ENCODE data around the gene PDIA5.

Gene PDIA5

DNA sequence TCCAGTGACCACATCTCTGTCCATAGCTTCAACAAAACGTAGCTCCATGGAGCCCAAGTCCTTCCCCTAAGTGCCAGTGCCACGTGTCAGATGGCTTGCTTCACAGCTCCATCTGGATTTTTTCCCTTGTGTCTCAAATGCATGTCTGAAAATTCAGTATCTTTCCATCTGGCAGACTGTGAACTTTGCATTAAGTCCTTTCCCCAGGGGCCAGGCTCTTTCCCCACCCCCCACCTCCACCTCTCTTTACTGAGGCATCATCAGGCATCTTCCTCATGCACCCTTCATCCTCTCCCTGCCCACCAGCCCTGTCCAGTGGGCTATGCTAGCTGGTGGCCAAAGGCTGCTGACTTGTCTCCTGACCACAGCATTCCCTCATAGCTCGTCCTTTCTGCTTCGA is 53.7 kb downstream of the PDIA5 start:
- Histone ChIP-seq H3K4me3 (ENCODE audit: low read depth, low read length) (no peak overlapping the region), H3K27me3 (ENCODE audit: control insufficient read depth, insufficient read depth, low read length) (no peaks in the 10 kb centered on the region), H3K9ac (ENCODE audit: low read length) (no peak overlapping the region), H3K27ac (ENCODE audit: low read depth, low read length) (no peak overlapping the region), H3K9me3 (ENCODE audit: control insufficient read depth, insufficient read depth, low read depth, low read length) (no peaks in the 10 kb centered on the region), H3K36me3 (ENCODE audit: control insufficient read depth, insufficient read depth, low read length) (peaks cover 82% of the 10 kb centered on the region), H3K4me1 (ENCODE audit: control insufficient read depth, insufficient read depth, low read length) (peaks cover 7% of the 10 kb centered on the region; the same call in 1 of the 2 replicates)

DNA sequence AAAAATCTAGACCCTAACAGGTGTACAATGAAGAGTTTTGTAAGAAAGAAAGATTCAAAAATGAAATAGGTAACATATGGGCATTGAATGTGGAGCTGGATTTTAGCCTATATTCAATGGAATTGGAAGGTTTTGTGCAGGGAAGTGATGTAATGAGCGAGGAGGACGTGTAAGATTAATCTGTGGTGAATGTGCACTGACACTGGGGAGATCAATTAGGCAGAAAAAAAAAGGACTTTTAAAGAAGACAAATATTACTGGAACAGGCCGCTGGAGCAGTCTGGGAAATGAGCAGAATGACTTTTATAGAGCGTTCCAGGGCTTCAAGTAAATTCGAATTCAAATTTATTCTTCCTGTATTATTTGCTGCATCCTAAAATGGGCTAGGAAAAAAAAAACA is 55.2 kb downstream of the PDIA5 start:
- Histone ChIP-seq H3K9ac (ENCODE audit: low read length) (no peak overlapping the region), H3K4me3 (ENCODE audit: low read depth, low read length) (no peak overlapping the region), H3K36me3 (ENCODE audit: control insufficient read depth, insufficient read depth, low read length) (peaks cover 88% of the 10 kb centered on the region), H3K9me3 (ENCODE audit: control insufficient read depth, insufficient read depth, low read depth, low read length) (no peaks in the 10 kb centered on the region), H3K4me1 (ENCODE audit: control insufficient read depth, insufficient read depth, low read length) (peaks cover 7% of the 10 kb centered on the region; the same call in 1 of the 2 replicates), H3K27ac (ENCODE audit: low read depth, low read length) (no peak overlapping the region), H3K27me3 (ENCODE audit: control insufficient read depth, insufficient read depth, low read length) (no peaks in the 10 kb centered on the region)

DNA sequence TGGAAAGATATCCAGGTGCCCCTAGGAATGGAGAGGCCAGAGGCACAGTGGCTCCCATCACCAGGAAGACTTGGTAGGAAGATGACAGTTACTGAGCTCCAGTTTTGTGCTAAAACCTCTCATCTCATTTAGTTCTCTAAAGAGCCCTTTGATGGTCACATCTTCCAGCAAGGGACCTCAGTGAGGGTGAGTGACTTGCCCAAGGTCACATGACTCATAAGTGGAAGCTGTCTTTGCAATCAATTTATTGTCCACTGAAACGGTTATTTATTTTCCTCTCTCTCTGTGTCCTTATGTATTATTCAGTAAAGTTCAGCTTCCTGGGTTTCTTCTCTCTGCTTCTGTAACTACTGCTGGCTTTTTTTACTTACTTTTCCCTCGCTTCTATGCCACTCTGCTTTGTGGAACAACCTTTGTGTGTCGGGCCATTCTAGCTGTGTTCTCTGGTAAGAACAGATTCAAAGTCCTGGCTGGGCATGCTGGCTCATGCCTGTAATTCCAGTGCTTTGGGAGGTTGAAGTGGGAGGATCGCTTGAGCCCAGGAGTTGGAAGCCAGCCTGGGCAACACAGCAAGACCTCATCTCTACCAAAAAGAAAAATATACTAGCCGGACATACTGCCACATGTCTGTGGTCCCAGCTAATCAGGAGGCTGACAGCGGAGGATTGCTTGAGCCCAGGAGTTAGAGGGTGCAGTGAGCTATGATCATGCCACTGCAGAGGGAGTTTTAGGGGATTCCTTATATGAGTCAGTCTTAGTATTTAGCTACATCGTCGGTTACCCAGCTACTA is 55.9 kb downstream of the PDIA5 start:
- Histone ChIP-seq H3K27me3 (ENCODE audit: control insufficient read depth, insufficient read depth, low read length) (no peaks in the 10 kb centered on the region), H3K4me3 (ENCODE audit: low read depth, low read length) (no peak overlapping the region), H3K9ac (ENCODE audit: low read length) (no peak overlapping the region), H3K9me3 (ENCODE audit: control insufficient read depth, insufficient read depth, low read depth, low read length) (no peaks in the 10 kb centered on the region), H3K36me3 (ENCODE audit: control insufficient read depth, insufficient read depth, low read length) (peaks cover 90% of the 10 kb centered on the region), H3K4me1 (ENCODE audit: control insufficient read depth, insufficient read depth, low read length) (peaks cover 7% of the 10 kb centered on the region; the same call in 1 of the 2 replicates), H3K27ac (ENCODE audit: low read depth, low read length) (no peak overlapping the region)

- Histone ChIP-seq H3K4me1 (ENCODE audit: control insufficient read depth, insufficient read depth, low read length) (peaks cover 7% of the 10 kb centered on the region; the same call in 1 of the 2 replicates), H3K36me3 (ENCODE audit: control insufficient read depth, insufficient read depth, low read length) (peaks cover 92% of the 10 kb centered on the region), H3K4me3 (ENCODE audit: low read depth, low read length) (no peak overlapping the region), H3K9ac (ENCODE audit: low read length) (no peak overlapping the region), H3K27me3 (ENCODE audit: control insufficient read depth, insufficient read depth, low read length) (no peaks in the 10 kb centered on the region), H3K9me3 (ENCODE audit: control insufficient read depth, insufficient read depth, low read depth, low read length) (no peaks in the 10 kb centered on the region), H3K27ac (ENCODE audit: low read depth, low read length) (no peak overlapping the region)
Observed at GRCh38 chr3:123123716-123124616, 57.1 kb downstream of the PDIA5 start.

DNA sequence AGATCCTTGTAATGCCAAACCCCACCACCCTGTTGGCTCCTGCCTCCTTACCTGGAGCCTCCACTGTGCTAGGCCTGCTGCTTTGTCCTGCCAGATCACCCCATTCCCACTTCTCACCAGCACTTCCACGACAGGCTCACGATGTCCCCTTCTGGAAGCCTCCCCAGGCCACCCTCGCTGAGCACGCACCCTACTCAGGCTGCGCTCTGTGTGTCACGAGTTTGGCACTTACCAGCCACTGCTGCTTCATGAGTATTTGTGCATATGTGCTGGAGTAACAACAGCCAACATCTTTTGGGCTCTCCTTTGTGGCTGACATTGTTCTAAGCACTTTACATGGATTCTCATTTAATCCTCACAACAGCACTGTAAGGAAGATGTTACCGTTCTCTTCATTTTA is 58.1 kb downstream of the PDIA5 start:
- Histone ChIP-seq H3K9me3 (ENCODE audit: control insufficient read depth, insufficient read depth, low read depth, low read length) (no peaks in the 10 kb centered on the region), H3K27me3 (ENCODE audit: control insufficient read depth, insufficient read depth, low read length) (no peaks in the 10 kb centered on the region), H3K27ac (ENCODE audit: low read depth, low read length) (no peak overlapping the region), H3K9ac (ENCODE audit: low read length) (no peak overlapping the region), H3K36me3 (ENCODE audit: control insufficient read depth, insufficient read depth, low read length) (peaks cover 94% of the 10 kb centered on the region), H3K4me1 (ENCODE audit: control insufficient read depth, insufficient read depth, low read length) (peaks cover 7% of the 10 kb centered on the region; the same call in 1 of the 2 replicates), H3K4me3 (ENCODE audit: low read depth, low read length) (no peak overlapping the region)

GRCh38 chr3:123126031-123126430 is 59.2 kb downstream of the PDIA5 start:
- no peaks in the 10 kb centered on the region for H3K9me3 ChIP-seq (ENCODE audit: control insufficient read depth, insufficient read depth, low read depth, low read length)
- no peaks in the 10 kb centered on the region for H3K27me3 ChIP-seq (ENCODE audit: control insufficient read depth, insufficient read depth, low read length)
- no peak overlapping the region for H3K9ac ChIP-seq (ENCODE audit: low read length)
- no peak overlapping the region for H3K27ac ChIP-seq (ENCODE audit: low read depth, low read length)
- peaks cover 7% of the 10 kb centered on the region; the same call in 1 of the 2 replicates for H3K4me1 ChIP-seq (ENCODE audit: control insufficient read depth, insufficient read depth, low read length)
- peaks cover 92% of the 10 kb centered on the region for H3K36me3 ChIP-seq (ENCODE audit: control insufficient read depth, insufficient read depth, low read length)
- H3K4me3 ChIP-seq (ENCODE audit: low read depth, low read length) = no peak overlapping the region

DNA sequence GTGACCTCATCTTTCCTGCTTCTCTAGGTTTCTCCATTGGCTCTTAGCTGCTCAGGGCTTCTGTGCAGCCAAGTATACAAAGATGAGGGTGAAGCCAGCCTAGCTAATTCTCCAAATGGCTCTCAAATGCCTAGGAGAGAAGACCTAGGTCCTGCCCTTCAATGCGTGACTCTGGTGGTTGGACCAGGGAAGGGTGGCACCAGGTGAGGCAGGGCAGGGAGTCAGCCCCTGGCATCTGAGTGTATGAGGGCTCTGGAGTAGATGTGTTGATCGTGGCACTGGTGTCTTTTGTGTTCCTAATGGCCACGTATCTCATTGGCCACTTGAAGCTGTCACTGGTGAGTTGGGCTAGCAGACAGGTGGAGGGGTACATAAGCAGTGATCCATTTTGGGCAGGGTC is 59.8 kb downstream of the PDIA5 start:
- no peaks in the 10 kb centered on the region for H3K9me3 ChIP-seq (ENCODE audit: control insufficient read depth, insufficient read depth, low read depth, low read length)
- H3K36me3 ChIP-seq (ENCODE audit: control insufficient read depth, insufficient read depth, low read length) = peaks cover 91% of the 10 kb centered on the region
- no peak overlapping the region for H3K27ac ChIP-seq (ENCODE audit: low read depth, low read length)
- H3K4me3 ChIP-seq (ENCODE audit: low read depth, low read length) = no peak overlapping the region
- no peaks in the 10 kb centered on the region for H3K27me3 ChIP-seq (ENCODE audit: control insufficient read depth, insufficient read depth, low read length)
- H3K4me1 ChIP-seq (ENCODE audit: control insufficient read depth, insufficient read depth, low read length) = peaks cover under 1% of the 10 kb centered on the region; the same call in 1 of the 2 replicates
- no peak overlapping the region for H3K9ac ChIP-seq (ENCODE audit: low read length)

DNA sequence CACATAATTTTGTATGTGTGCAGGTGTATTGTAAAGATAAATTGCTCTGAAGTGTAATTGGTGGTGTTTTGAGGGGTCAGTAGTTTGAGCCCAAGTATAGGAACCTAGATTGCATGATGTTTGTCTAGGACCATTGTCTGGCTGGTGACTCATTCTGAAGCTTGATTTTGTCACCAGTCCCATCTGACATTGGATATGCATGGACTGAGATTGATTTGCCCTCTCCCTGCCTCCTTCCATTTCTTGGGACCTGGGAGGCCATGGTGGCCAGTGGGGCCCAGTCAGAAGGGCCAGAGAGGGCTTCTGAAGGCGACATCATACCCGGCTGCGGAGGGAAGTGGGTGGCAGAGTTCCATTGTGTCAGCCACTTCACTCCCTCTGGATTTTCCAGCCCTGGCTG is 62.3 kb downstream of the PDIA5 start:
- no peak overlapping the region for H3K27ac ChIP-seq (ENCODE audit: low read depth, low read length)
- H3K9me3 ChIP-seq (ENCODE audit: control insufficient read depth, insufficient read depth, low read depth, low read length) = no peaks in the 10 kb centered on the region
- H3K9ac ChIP-seq (ENCODE audit: low read length) = no peak overlapping the region
- no peaks in the 10 kb centered on the region; the same call in 1 of the 2 replicates for H3K4me1 ChIP-seq (ENCODE audit: control insufficient read depth, insufficient read depth, low read length)
- H3K27me3 ChIP-seq (ENCODE audit: control insufficient read depth, insufficient read depth, low read length) = no peaks in the 10 kb centered on the region
- peaks cover 83% of the 10 kb centered on the region for H3K36me3 ChIP-seq (ENCODE audit: control insufficient read depth, insufficient read depth, low read length)
- H3K4me3 ChIP-seq (ENCODE audit: low read depth, low read length) = no peak overlapping the region

GRCh38 chr3:123129532-123129931 is 62.7 kb downstream of the PDIA5 start:
- Histone ChIP-seq H3K27me3 (ENCODE audit: control insufficient read depth, insufficient read depth, low read length) (no peaks in the 10 kb centered on the region), H3K36me3 (ENCODE audit: control insufficient read depth, insufficient read depth, low read length) (peaks cover 83% of the 10 kb centered on the region), H3K9me3 (ENCODE audit: control insufficient read depth, insufficient read depth, low read depth, low read length) (no peaks in the 10 kb centered on the region)

DNA sequence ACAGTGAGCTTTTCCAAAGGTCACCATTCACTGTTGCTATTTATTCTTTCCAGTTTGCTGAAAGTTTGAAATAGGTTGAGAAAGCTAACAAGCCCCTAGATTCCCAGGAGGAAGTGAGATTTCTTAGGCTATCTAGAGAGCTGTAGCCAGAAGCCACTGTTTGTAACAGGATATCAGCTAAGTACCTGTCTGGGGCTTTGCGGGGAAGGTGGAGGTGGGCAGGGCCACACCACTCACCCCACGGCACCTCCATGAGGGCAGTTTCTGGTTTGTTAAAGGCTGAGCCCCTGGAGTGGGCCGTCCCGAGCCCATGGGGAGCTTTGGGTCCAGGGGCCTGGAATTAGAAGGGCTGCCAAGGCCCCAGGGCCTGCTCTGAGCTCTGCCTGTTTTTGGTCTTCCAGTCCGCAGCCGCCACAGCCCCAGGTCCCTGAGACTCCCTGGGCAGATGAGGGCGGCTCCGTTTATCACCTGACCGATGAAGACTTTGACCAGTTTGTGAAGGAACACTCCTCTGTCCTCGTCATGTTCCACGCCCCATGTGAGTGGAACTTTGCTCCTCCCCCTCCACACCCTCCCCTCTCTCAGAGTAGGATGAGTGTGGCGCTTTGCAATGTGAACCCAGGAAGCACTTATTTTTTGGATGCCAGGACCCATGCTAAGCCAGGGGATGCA is 63.4 kb downstream of the PDIA5 start:
- Histone ChIP-seq H3K9me3 (ENCODE audit: control insufficient read depth, insufficient read depth, low read depth, low read length) (no peaks in the 10 kb centered on the region), H3K36me3 (ENCODE audit: control insufficient read depth, insufficient read depth, low read length) (peaks cover 81% of the 10 kb centered on the region), H3K27ac (ENCODE audit: low read depth, low read length) (peak overlapping the region; percentile 40; the same call in 1 of the 2 replicates), H3K4me3 (ENCODE audit: low read depth, low read length) (no peak overlapping the region), H3K27me3 (ENCODE audit: control insufficient read depth, insufficient read depth, low read length) (no peaks in the 10 kb centered on the region), H3K4me1 (ENCODE audit: control insufficient read depth, insufficient read depth, low read length) (no peaks in the 10 kb centered on the region; the same call in 1 of the 2 replicates), H3K9ac (ENCODE audit: low read length) (no peak overlapping the region)

More at GRCh38 chr3:123129532-123129931, 62.7 kb downstream of the PDIA5 start:
- peak overlapping the region; percentile 31 for H3K9ac ChIP-seq (ENCODE audit: low read length)
- no peaks in the 10 kb centered on the region; the same call in 1 of the 2 replicates for H3K4me1 ChIP-seq (ENCODE audit: control insufficient read depth, insufficient read depth, low read length)
- no peak overlapping the region for H3K4me3 ChIP-seq (ENCODE audit: low read depth, low read length)
- H3K27ac ChIP-seq (ENCODE audit: low read depth, low read length) = peak overlapping the region; percentile 40; the same call in 1 of the 2 replicates
